SJSA1 (cell line): Measurements from ENCODE around the gene AMOTL1. TPM values are rescaled to one million over a fixed set of nuclear protein-coding genes. Genes with fewer than 3 reads are reported as not detected.

Experiments used
- DNase-seq, 2 experiments: peaks; one replicate each; pipeline ENCODE4 v3.0.0-alpha.2; 2015 to 2020; ENCODE audit warnings: low spot score in 2 of 2, low read depth in 1 of 2
- H3K27ac ChIP-seq: fragments of 250-450 bp; sonication (Bioruptor Pico); 2 replicates; pipeline ENCODE4 v1.5.1; 2020; ENCODE audit warnings: mild to moderate bottlenecking, moderate library complexity
- H3K27me3 ChIP-seq: fragments of 250-450 bp; sonication (Bioruptor Pico); replicated peaks from 2 replicates; pipeline ENCODE4 v1.5.1; 2020; ENCODE audit warnings: mild to moderate bottlenecking, moderate library complexity
- H3K36me3 ChIP-seq: fragments of 250-450 bp; sonication (Bioruptor Pico); 2 replicates; pipeline ENCODE4 v1.5.1; 2020; ENCODE audit warnings: mild to moderate bottlenecking
- H3K4me1 ChIP-seq: fragments of 250-450 bp; sonication (Bioruptor Pico); replicated peaks from 2 replicates; pipeline ENCODE4 v1.6.1; 2021; ENCODE audit warnings: mild to moderate bottlenecking
- H3K4me3 ChIP-seq: fragments of 250-450 bp; sonication (Bioruptor Pico); 2 replicates; pipeline ENCODE4 v1.5.1; 2020; ENCODE audit warnings: mild to moderate bottlenecking
- H3K9me3 ChIP-seq: fragments of 250-450 bp; sonication (Bioruptor Pico); replicated peaks from 2 replicates; pipeline ENCODE4 v1.5.1; 2020; ENCODE audit warnings: mild to moderate bottlenecking
- total RNA-seq: library from RNA; depleted of rRNA; stranded (reverse); fragments of >200 nt; shearing (Covaris generic); gene quantifications from 2 replicates; pipeline ENCODE4 v1.2.3, GENCODE V29; 2014

The AMOTL1 gene
- total RNA-seq, 1 experiment from 2014 or later = 14.8 TPM

DNA sequence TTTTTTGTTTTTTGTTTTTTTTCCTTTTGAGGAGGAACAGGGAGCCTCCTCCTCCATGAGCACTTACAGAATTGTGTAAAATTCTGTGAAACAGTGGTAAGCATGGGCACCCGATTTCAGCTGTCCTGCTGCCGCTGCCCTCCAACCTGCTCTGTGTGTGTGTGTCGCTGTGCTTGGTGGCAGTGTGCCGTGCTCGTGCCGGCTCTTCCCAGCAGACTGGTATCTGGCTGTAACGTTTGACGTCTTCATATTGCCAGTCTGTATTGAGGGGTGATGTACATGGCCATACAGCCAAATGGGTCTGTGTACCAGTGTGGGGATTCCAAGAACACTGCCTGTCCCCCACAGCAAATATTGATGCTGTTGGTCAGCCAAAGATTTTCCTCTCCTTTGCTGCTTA lies 108.1 kb downstream of the AMOTL1 start:
- no peak for DNase-seq
- H3K27me3 ChIP-seq = no peaks in the 10 kb centered on the region
- H3K27ac ChIP-seq = peak overlapping the region; percentile 76
- peaks cover 17% of the 10 kb centered on the region for H3K4me1 ChIP-seq
- peaks cover 12% of the 10 kb centered on the region for H3K36me3 ChIP-seq
- H3K4me3 ChIP-seq = no peak overlapping the region
- no peaks in the 10 kb centered on the region for H3K9me3 ChIP-seq

- no peaks in the 10 kb centered on the region for H3K9me3 ChIP-seq
- no peak overlapping the region for H3K4me3 ChIP-seq
- DNase-seq = peak; percentile 75 to 79
- peaks cover 12% of the 10 kb centered on the region for H3K36me3 ChIP-seq
- H3K27me3 ChIP-seq = no peaks in the 10 kb centered on the region
- peaks cover 17% of the 10 kb centered on the region for H3K4me1 ChIP-seq
- H3K27ac ChIP-seq = peak overlapping the region; percentile 76
Measured at GRCh38 chr11:94876645-94877442, 108.7 kb downstream of the AMOTL1 start.

- DNase-seq = no peak
Measured at GRCh38 chr11:94877443-94878200, 109.5 kb downstream of the AMOTL1 start.

DNA sequence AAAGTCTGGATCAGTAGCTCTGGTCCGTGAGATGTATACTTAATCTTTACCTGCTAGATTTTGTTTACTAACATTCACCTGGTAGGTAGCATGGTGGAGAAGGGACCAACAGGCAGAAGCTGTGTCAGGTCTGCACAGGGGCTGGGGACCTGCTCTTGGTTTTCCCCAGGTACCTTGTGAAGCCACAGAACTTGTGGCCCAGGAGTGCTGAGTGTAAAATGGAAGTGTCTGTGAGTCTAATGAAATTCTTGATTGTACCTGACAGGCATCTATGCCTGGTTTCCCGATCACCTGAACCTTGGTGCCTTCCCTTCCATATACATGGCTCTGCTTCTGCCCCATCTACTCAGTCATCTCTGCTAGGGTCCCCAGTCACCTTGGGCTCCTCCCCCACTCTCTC lies 110.8 kb downstream of the AMOTL1 start:
- H3K27ac ChIP-seq = no peak overlapping the region
- DNase-seq = no peak
- no peak overlapping the region for H3K4me3 ChIP-seq
- no peaks in the 10 kb centered on the region for H3K9me3 ChIP-seq
- H3K36me3 ChIP-seq = peaks cover 12% of the 10 kb centered on the region
- H3K4me1 ChIP-seq = peaks cover 17% of the 10 kb centered on the region
- H3K27me3 ChIP-seq = no peaks in the 10 kb centered on the region

More at GRCh38 chr11:94877443-94878200, 109.5 kb downstream of the AMOTL1 start:
- H3K4me1 ChIP-seq = peaks cover 17% of the 10 kb centered on the region
- H3K27ac ChIP-seq = peak overlapping the region; percentile 76; the same call in 1 of the 2 replicates
- H3K27me3 ChIP-seq = no peaks in the 10 kb centered on the region
- no peak overlapping the region for H3K4me3 ChIP-seq
- no peaks in the 10 kb centered on the region for H3K9me3 ChIP-seq
- peaks cover 12% of the 10 kb centered on the region for H3K36me3 ChIP-seq

DNA sequence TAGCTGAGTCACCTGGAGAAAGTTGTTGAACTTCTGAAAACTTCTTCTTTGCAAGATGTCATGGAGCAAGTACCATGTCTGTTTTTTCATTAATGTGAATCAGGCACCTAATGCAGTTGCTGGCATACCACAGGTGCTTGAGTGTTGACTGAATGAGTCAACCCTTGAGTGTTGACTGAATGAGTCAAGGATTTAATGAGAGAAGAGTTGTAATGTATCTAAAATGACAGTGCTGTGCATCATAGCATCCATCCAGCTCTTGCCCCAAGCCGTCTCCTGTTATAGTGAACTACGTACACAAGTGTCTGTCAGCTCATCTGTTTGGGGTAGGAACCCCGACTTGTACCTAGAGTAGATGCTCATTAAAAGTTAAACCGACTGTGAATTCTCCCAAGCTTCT lies 112.1 kb downstream of the AMOTL1 start:
- Histone ChIP-seq H3K9me3 (no peaks in the 10 kb centered on the region), H3K36me3 (peaks cover 12% of the 10 kb centered on the region), H3K27me3 (no peaks in the 10 kb centered on the region), H3K27ac (no peak overlapping the region), H3K4me3 (no peak overlapping the region), H3K4me1 (peaks cover 17% of the 10 kb centered on the region)
- DNase-seq = peak in 1 of 2 experiments; percentile 24

- no peak overlapping the region for H3K4me3 ChIP-seq
- no peak overlapping the region for H3K27ac ChIP-seq
- no peaks in the 10 kb centered on the region for H3K27me3 ChIP-seq
- H3K36me3 ChIP-seq = no peaks in the 10 kb centered on the region; the same call in 1 of the 2 replicates
- no peaks in the 10 kb centered on the region for H3K9me3 ChIP-seq
- DNase-seq = no peak
- H3K4me1 ChIP-seq = no peaks in the 10 kb centered on the region; the same call in 1 of the 2 replicates
Measured at GRCh38 chr11:94882931-94883330, 114.8 kb downstream of the AMOTL1 start.

DNA sequence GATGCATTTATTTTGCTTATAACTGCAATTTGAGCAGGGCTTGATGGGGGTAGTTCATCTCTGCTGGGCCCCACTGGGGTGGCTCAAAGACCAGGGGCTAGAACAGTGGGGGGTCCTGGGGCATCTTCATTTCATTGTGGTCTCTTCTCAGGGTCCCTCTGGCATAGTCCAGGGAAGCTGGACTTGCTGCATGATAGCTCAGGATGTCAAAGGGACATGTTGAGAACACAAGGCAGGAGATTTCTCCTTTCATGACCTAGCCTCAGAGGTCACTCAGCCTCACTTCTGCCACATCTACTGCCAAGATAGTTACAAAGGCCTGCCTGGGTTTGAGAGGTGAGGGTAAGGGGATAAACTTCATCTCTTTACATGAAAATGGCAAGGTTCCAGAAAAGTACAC lies 115.7 kb downstream of the AMOTL1 start:
- H3K4me1 ChIP-seq = no peaks in the 10 kb centered on the region; the same call in 1 of the 2 replicates

GRCh38 chr11:94884376-94884775 lies 116.2 kb downstream of the AMOTL1 start:
- Histone ChIP-seq H3K9me3 (no peaks in the 10 kb centered on the region), H3K27me3 (no peaks in the 10 kb centered on the region), H3K36me3 (no peaks in the 10 kb centered on the region), H3K4me3 (no peak overlapping the region), H3K27ac (no peak overlapping the region), H3K4me1 (no peaks in the 10 kb centered on the region; the same call in 1 of the 2 replicates)
- DNase-seq = no peak

More for the DNA sequence above, 115.7 kb downstream of the AMOTL1 start:
- H3K9me3 ChIP-seq = no peaks in the 10 kb centered on the region
- H3K4me3 ChIP-seq = no peak overlapping the region
- H3K27me3 ChIP-seq = no peaks in the 10 kb centered on the region
- H3K36me3 ChIP-seq = no peaks in the 10 kb centered on the region
- DNase-seq = no peak
- no peak overlapping the region for H3K27ac ChIP-seq

DNA sequence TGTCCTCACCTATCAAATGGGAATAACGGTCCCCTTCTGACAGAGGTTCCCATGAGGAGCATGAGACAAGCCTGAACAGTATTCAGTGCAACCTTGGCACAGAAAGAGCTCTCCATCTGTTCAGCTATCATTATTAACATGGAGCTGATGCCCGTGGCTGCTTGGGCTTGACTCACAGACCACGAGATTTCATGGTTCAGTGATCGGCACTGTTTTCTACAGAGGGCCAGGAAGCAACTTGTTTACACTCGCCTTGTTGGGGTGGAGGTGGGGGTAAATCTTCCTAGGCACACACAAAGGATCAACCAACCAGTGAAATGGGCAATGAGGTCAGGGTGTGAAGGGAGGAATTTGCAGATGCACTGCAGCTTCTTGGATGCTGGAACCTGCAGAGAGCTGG lies 117.0 kb downstream of the AMOTL1 start:
- H3K36me3 ChIP-seq = no peaks in the 10 kb centered on the region
- no peaks in the 10 kb centered on the region for H3K9me3 ChIP-seq
- no peaks in the 10 kb centered on the region; the same call in 1 of the 2 replicates for H3K4me1 ChIP-seq
- DNase-seq = no peak
- no peaks in the 10 kb centered on the region for H3K27me3 ChIP-seq
- H3K4me3 ChIP-seq = no peak overlapping the region
- H3K27ac ChIP-seq = no peak overlapping the region

- no peak overlapping the region for H3K4me3 ChIP-seq
- H3K4me1 ChIP-seq = no peaks in the 10 kb centered on the region
- DNase-seq = no peak
- no peaks in the 10 kb centered on the region for H3K36me3 ChIP-seq
- no peaks in the 10 kb centered on the region for H3K27me3 ChIP-seq
- no peak overlapping the region for H3K27ac ChIP-seq
- H3K9me3 ChIP-seq = no peaks in the 10 kb centered on the region
Measured at GRCh38 chr11:94885581-94885980, 117.4 kb downstream of the AMOTL1 start.

DNA sequence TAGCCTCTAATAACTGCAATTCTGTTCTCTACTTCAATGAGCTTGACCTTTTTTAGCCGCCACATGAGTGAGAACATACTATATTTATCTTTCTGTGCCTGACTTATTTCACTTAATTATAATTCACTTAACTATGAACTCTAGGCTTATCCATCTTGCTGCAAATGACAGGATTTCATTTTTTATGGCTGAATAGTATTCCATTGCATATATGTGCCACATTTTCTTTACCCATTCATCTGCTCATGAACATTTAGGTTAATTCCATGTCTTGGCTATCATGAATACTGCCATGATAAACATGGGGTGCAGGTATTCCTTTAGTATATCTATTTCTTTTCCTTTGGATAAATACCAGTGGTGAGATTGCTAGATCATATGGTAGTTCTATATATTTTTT lies 120.0 kb downstream of the AMOTL1 start:
- Histone ChIP-seq H3K27me3 (no peaks in the 10 kb centered on the region), H3K4me3 (no peak overlapping the region), H3K9me3 (no peaks in the 10 kb centered on the region), H3K27ac (no peak overlapping the region), H3K36me3 (no peaks in the 10 kb centered on the region), H3K4me1 (no peaks in the 10 kb centered on the region)
- DNase-seq = no peak

DNA sequence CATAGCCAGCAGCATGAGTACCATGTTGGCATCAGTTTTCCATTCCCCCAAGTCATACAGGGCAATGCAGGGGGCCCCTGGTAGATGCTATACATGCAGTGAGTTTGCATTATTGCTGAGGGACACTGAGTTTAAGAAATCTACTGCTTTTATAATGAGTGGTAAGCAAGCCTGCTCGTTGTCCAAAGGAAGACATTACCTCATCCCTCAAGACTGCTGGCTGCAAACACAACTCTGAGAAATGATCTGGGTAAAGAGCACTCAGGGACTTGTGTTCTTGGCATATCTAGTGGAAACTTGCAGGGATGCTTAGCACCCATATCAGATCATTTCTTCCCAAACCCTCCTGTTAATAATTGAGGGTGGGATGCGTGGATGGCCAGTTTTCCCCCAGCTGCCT lies 127.3 kb downstream of the AMOTL1 start:
- DNase-seq = no peak
- Histone ChIP-seq H3K4me3 (no peak overlapping the region), H3K9me3 (no peaks in the 10 kb centered on the region), H3K27me3 (no peaks in the 10 kb centered on the region), H3K4me1 (no peaks in the 10 kb centered on the region), H3K36me3 (no peaks in the 10 kb centered on the region), H3K27ac (no peak overlapping the region)

GRCh38 chr11:94895971-94896370 lies 127.8 kb downstream of the AMOTL1 start:
- Histone ChIP-seq H3K4me1 (no peaks in the 10 kb centered on the region), H3K4me3 (no peak overlapping the region), H3K9me3 (no peaks in the 10 kb centered on the region), H3K36me3 (no peaks in the 10 kb centered on the region), H3K27me3 (no peaks in the 10 kb centered on the region), H3K27ac (no peak overlapping the region)
- no peak for DNase-seq

DNA sequence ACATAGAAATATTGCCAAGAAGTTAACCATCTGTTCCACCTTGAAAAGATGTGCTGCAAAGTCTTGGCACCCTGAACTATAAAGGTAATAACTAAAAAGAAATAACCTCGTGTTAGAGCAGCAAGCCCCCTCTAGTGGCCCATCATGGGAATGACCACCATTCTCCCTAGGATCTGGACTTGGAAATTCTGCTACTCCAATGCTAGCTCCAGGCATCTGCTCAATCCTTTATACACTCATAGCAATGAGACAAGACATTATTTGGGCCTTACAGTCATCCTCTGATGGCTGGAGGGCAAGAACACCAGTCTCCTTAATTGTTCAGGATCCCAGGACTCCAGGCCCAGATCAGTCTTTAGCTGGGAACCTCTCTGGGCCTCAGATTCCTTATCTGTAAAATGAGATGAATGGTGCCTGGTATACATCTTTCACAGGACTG lies 129.2 kb downstream of the AMOTL1 start:
- Histone ChIP-seq H3K27ac (no peak overlapping the region), H3K9me3 (no peaks in the 10 kb centered on the region), H3K27me3 (no peaks in the 10 kb centered on the region), H3K4me1 (no peaks in the 10 kb centered on the region), H3K4me3 (no peak overlapping the region), H3K36me3 (no peaks in the 10 kb centered on the region)
- peak in 1 of 2 experiments; percentile 22 for DNase-seq
